C4-2B (cell line): ENCODE results near the gene ATP1A1.

Source experiments
- ZFX ChIP-seq: fragments of 450-650 bp; IDR thresholded peaks from 2 replicates; pipeline ENCODE4 v1.6.1; 2017
- TF ChIP-seq, protein P1 (sequence below): fragments of 450-650 bp; conservative IDR thresholded peaks from 2 replicates; pipeline ENCODE4 v1.5.1; 2017; ENCODE audit warnings: mild to moderate bottlenecking

GRCh38 chr1:116453481-116453880 is 80.4 kb downstream of the ATP1A1 start:
- TF ChIP-seq, protein P1, sequence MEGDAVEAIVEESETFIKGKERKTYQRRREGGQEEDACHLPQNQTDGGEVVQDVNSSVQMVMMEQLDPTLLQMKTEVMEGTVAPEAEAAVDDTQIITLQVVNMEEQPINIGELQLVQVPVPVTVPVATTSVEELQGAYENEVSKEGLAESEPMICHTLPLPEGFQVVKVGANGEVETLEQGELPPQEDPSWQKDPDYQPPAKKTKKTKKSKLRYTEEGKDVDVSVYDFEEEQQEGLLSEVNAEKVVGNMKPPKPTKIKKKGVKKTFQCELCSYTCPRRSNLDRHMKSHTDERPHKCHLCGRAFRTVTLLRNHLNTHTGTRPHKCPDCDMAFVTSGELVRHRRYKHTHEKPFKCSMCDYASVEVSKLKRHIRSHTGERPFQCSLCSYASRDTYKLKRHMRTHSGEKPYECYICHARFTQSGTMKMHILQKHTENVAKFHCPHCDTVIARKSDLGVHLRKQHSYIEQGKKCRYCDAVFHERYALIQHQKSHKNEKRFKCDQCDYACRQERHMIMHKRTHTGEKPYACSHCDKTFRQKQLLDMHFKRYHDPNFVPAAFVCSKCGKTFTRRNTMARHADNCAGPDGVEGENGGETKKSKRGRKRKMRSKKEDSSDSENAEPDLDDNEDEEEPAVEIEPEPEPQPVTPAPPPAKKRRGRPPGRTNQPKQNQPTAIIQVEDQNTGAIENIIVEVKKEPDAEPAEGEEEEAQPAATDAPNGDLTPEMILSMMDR = no peak
- TF ChIP-seq ZFX = no peak
